ENCODE measurements around the gene PCDHA8.
"Not testable (repeated sequence)": the region's sequence is repeated elsewhere in the genome, so short reads cannot be mapped to it uniquely, and the experiment has no call there.

Gene PCDHA8, protein sequence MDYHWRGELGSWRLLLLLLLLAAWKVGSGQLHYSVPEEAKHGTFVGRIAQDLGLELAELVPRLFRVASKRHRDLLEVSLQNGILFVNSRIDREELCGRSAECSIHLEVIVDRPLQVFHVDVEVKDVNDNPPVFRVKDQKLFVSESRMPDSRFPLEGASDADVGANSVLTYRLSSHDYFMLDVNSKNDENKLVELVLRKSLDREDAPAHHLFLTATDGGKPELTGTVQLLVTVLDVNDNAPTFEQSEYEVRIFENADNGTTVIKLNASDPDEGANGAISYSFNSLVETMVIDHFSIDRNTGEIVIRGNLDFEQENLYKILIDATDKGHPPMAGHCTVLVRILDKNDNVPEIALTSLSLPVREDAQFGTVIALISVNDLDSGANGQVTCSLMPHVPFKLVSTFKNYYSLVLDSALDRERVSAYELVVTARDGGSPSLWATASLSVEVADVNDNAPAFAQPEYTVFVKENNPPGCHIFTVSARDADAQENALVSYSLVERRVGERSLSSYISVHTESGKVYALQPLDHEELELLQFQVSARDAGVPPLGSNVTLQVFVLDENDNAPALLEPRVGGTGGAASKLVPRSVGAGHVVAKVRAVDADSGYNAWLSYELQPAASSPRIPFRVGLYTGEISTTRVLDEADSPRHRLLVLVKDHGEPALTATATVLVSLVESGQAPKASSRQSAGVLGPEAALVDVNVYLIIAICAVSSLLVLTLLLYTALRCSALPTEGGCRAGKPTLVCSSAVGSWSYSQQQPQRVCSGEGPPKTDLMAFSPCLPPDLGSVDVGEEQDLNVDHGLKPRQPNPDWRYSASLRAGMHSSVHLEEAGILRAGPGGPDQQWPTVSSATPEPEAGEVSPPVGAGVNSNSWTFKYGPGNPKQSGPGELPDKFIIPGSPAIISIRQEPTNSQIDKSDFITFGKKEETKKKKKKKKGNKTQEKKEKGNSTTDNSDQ

GRCh38 chr5:140840978-140841962 lies at the start of gene PCDHA8:
TSS of gene PCDHA8 (plus strand) at chr5:140841187. CDS start at chr5:140841322, 135 bp downstream.
- DNase-seq (ENCODE audit: low read depth in 1 of 2, low spot score in 1 of 2) = no peak

- DNase-seq (ENCODE audit: low read depth in 1 of 2, low spot score in 1 of 2) = no peak
These were observed 46.3 kb upstream of the PCDHA8 start, which contains the start of gene PCDHA2 for GRCh38 chr5:140794595-140795258. TSS of gene PCDHA2 (plus strand) at chr5:140794852.

DNA sequence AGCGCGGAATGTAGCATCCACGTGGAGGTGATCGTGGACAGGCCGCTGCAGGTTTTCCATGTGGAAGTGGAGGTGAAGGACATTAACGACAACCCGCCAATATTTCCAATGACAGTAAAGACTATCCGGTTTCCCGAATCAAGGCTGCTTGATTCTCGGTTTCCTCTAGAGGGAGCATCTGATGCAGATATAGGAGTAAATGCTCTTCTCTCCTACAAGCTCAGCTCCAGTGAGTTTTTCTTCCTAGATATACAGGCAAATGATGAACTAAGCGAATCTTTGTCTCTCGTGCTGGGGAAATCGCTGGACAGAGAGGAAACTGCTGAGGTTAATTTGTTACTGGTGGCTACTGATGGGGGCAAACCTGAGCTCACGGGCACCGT lies 45.7 kb upstream of the PCDHA8 start:
- no peak for DNase-seq (ENCODE audit: low read depth in 1 of 2, low spot score in 1 of 2)

GRCh38 chr5:140796072-140796717 lies 44.8 kb upstream of the PCDHA8 start:
- DNase-seq (ENCODE audit: low read depth in 1 of 2, low spot score in 1 of 2) = not testable (repeated sequence)

GRCh38 chr5:140796718-140797095 lies 44.3 kb upstream of the PCDHA8 start:
- no peak for DNase-seq (ENCODE audit: low read depth in 1 of 2, low spot score in 1 of 2)

- DNase-seq (ENCODE audit: low read depth in 1 of 2, low spot score in 1 of 2) = no peak
These were observed 40.0 kb upstream of the PCDHA8 start, which contains the start of gene PCDHA3 for GRCh38 chr5:140800816-140801493. TSS of gene PCDHA3 (plus strand) at chr5:140801057.

- no peak for DNase-seq (ENCODE audit: low read depth in 1 of 2, low spot score in 1 of 2)
These were observed 39.5 kb upstream of the PCDHA8 start for GRCh38 chr5:140801494-140801841.

DNA sequence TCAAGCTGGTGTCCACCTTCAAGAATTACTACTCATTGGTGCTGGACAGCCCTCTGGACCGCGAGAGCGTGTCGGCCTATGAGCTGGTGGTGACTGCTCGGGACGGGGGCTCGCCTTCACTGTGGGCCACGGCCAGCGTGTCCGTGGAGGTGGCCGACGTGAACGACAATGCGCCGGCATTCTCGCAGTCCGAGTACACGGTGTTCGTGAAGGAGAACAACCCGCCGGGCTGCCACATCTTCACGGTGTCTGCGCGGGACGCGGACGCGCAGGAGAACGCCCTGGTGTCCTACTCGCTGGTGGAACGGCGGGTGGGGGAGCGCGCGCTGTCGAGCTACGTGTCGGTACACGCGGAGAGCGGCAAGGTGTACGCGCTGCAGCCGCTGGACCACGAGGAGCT lies 38.6 kb upstream of the PCDHA8 start:
- DNase-seq (ENCODE audit: low read depth in 1 of 2, low spot score in 1 of 2) = not testable (repeated sequence)

DNA sequence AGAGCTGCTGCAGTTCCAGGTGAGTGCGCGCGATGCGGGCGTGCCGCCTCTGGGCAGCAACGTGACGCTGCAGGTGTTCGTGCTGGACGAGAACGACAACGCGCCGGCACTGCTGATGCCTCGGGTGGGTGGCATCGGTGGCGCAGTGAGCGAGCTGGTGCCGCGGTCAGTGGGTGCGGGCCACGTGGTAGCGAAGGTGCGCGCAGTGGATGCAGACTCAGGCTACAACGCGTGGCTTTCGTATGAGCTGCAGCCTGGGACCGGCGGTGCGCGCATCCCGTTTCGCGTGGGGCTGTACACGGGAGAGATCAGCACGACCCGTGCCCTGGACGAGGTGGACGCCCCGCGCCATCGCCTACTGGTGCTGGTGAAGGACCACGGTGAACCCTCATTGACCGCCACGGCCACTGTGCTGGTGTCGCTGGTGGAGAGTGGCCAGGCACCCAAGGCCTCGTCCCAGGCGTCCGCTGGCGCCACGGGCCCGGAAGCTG lies 38.2 kb upstream of the PCDHA8 start:
- no peak for DNase-seq (ENCODE audit: low read depth in 1 of 2, low spot score in 1 of 2)

DNA sequence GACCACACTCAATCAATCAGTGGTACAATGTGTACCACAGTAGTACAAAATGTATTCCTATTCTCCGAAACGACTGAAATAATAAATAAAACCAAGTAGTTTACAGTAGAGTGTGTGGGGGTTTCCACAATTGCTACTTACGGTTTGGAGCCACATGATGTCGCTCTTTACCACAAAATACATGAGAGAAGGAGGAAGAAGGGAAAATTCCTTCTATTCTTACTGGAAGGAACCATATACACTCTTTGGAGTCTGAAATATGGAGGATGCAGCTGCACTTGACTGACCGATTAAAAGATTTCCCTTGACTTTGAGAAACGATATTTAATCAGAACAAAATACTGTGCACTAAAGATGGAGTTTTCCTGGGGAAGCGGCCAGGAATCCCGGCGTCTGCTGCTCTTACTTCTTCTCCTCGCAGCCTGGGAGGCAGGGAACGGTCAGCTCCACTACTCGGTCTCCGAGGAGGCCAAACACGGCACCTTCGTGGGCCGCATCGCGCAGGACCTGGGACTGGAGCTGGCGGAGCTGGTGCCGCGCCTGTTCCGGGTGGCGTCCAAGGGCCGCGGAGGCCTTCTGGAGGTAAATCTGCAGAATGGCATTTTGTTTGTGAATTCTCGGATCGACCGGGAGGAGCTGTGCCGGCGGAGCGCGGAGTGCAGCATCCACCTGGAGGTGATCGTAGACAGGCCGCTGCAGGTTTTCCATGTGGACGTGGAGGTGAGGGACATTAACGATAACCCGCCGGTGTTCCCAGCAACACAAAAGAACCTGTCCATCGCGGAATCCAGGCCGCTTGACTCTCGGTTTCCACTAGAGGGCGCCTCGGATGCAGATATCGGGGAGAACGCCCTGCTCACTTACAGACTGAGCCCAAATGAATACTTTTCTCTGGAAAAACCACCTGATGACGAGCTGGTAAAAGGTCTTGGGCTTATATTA lies 33.9 kb upstream of the PCDHA8 start, which contains the start of gene PCDHA4:
TSS of gene PCDHA4 (plus strand) at position 235 of the 942 bp plus-strand sequence.
- no peak for DNase-seq (ENCODE audit: low read depth in 1 of 2, low spot score in 1 of 2)

DNA sequence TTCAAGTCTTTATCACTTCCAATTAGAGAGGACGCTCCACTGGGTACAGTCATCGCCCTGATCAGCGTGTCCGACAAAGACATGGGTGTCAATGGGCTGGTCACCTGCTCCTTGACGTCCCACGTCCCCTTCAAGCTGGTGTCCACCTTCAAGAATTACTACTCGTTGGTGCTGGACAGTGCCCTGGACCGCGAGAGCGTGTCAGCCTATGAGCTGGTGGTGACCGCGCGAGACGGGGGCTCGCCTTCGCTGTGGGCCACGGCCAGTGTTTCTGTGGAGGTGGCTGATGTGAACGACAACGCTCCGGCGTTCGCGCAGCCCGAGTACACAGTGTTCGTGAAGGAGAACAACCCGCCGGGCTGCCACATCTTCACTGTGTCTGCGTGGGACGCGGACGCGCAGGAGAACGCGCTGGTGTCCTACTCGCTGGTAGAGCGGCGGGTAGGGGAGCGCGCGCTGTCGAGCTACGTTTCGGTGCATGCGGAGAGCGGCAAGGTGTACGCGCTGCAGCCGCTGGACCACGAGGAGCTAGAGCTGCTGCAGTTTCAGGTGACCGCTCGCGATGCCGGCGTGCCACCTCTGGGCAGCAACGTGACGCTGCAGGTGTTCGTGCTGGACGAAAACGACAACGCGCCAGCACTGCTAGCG lies 32.6 kb upstream of the PCDHA8 start:
- DNase-seq (ENCODE audit: low read depth in 1 of 2, low spot score in 1 of 2) = not testable (repeated sequence)

GRCh38 chr5:140808889-140809291 lies 32.1 kb upstream of the PCDHA8 start:
- DNase-seq (ENCODE audit: low read depth in 1 of 2, low spot score in 1 of 2) = no peak

DNA sequence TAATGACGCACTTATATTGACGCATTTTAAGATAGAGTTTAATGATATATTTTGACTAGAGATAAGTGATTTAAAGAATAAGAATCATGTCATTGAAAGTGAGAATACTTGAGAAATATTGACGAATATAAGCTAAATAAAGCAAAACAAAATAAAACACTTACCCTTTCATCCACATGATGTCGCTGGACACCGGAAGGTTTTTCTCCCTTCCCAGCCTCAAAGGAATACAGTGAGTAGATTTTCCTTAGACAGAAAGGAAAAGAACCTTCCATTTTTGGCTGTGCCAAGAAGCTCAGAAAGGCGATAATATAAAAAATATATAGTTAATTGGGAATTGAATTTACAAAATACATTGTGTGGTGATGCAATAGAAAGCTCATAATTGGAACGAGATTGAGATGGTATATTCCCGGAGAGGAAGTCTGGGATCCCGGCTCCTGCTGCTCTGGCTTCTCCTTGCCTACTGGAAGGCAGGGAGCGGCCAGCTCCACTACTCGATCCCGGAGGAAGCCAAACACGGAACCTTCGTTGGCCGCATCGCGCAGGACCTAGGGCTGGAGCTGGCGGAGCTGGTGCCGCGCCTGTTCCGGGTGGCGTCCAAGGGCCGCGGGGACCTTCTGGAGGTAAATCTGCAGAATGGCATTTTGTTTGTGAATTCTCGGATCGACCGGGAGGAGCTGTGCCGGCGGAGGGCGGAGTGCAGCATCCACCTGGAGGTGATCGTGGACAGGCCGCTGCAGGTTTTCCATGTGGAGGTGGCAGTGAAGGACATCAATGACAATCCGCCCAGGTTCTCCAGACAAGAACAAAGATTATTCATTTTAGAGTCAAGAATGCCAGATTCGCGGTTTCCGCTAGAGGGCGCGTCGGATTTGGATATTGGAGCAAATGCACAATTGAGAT lies 19.4 kb upstream of the PCDHA8 start, which contains the start of gene PCDHA5:
TSS of gene PCDHA5 (plus strand) at position 239 of the 906 bp plus-strand sequence.
- no peak for DNase-seq (ENCODE audit: low read depth in 1 of 2, low spot score in 1 of 2)

DNA sequence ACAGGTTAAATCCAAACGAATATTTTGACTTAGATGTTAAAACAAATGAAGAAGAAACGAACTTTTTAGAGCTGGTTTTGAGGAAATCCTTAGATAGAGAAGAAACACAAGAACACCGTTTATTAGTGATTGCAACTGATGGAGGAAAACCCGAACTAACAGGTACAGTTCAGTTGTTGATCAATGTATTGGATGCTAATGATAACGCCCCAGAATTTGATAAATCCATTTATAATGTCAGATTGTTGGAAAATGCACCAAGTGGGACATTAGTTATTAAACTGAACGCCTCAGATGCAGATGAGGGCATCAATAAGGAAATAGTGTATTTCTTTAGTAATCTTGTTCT lies 18.7 kb upstream of the PCDHA8 start:
- DNase-seq (ENCODE audit: low read depth in 1 of 2, low spot score in 1 of 2) = no peak

- not testable (repeated sequence) for DNase-seq (ENCODE audit: low read depth in 1 of 2, low spot score in 1 of 2)
These were observed 18.0 kb upstream of the PCDHA8 start for GRCh38 chr5:140822969-140823368.

- no peak for DNase-seq (ENCODE audit: low read depth in 1 of 2, low spot score in 1 of 2)
These were observed 17.5 kb upstream of the PCDHA8 start for GRCh38 chr5:140823475-140823874.
